Measurements from ENCODE around the gene MRPS5. TPM values are rescaled to one million over a fixed set of nuclear protein-coding genes. Genes with fewer than 3 reads are reported as not detected.

The MRPS5 gene
- total and polyA plus RNA-seq, 4 donors = 21.7 to 72.9 (median 57.0) TPM

DNA sequence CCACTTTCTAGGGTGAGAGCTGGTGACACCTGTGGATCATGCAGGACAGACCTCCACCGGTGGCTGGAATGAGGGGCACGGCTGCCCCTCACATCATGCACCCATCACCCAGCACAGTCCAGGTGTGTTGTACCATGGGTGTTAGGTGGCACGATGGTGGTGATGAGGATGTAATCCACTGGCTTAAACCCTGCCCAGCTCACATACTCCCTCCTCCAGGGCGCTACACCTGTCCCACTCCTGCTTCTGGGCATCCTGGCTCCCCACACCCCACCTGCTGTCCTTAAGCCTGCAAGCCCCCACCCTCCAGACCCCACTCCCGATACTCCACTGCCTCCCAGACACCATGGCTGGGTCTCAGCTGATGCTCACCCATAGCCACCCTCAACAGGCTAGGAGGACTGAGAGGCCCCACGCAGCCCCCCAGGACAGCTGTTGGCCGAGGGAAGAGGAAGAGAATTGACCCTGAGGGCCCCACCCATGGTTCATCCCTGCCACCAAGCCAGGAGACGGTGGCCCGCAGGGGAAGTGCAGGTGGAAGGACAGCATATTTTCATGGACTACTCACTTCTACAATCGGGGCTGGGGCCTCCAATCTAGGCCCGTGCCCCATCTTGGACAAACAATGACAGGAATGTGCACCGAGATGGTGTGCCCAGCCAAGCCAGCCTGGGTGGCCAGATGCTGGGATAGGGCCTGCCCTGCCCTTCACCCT lies 61.8 kb downstream of the MRPS5 start:
- H3K4me3 ChIP-seq (ENCODE audit: low read depth in 1 of 3, low read length in 3 of 3) = no peak overlapping the region
- H3K4me1 ChIP-seq (ENCODE audit: control insufficient read depth in 4 of 4, insufficient read depth in 4 of 4, low read length in 3 of 4) = no peaks in the 10 kb centered on the region
- no peaks in the 10 kb centered on the region for H3K36me3 ChIP-seq (ENCODE audit: control insufficient read depth in 4 of 4, insufficient read depth in 3 of 4, low read depth in 1 of 4, low read length in 3 of 4)
- WGBS = 80% methylated on average over 12 of the region's 12 CpGs
- peaks cover 0 to 4% (median 0%) of the 10 kb centered on the region in 4 donors for H3K27me3 ChIP-seq (ENCODE audit: control insufficient read depth in 4 of 4, insufficient read depth in 4 of 4, low read length in 3 of 4)
- no peak for TF ChIP-seq EGR1 (IDR thresholded peaks at IDR 0.05; ENCODE audit: low read depth in 2 of 2)
- no peak for TF ChIP-seq RXRA (IDR thresholded peaks at IDR 0.05)
- no peak for TF ChIP-seq SP1 (IDR thresholded peaks at IDR 0.05)
- TF ChIP-seq, protein P1, sequence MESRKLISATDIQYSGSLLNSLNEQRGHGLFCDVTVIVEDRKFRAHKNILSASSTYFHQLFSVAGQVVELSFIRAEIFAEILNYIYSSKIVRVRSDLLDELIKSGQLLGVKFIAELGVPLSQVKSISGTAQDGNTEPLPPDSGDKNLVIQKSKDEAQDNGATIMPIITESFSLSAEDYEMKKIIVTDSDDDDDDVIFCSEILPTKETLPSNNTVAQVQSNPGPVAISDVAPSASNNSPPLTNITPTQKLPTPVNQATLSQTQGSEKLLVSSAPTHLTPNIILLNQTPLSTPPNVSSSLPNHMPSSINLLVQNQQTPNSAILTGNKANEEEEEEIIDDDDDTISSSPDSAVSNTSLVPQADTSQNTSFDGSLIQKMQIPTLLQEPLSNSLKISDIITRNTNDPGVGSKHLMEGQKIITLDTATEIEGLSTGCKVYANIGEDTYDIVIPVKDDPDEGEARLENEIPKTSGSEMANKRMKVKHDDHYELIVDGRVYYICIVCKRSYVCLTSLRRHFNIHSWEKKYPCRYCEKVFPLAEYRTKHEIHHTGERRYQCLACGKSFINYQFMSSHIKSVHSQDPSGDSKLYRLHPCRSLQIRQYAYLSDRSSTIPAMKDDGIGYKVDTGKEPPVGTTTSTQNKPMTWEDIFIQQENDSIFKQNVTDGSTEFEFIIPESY (IDR thresholded peaks at IDR 0.05) = no peak
- no peak for TF ChIP-seq NR2F2 (IDR thresholded peaks at IDR 0.05)
- TF ChIP-seq, protein P2, sequence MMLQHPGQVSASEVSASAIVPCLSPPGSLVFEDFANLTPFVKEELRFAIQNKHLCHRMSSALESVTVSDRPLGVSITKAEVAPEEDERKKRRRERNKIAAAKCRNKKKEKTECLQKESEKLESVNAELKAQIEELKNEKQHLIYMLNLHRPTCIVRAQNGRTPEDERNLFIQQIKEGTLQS (IDR thresholded peaks at IDR 0.05) = no peak
- no peak for TF ChIP-seq RAD21 (IDR thresholded peaks at IDR 0.05)
- no peak for TF ChIP-seq FOXA2 (IDR thresholded peaks at IDR 0.05)
- no peak for TF ChIP-seq YY1 (IDR thresholded peaks at IDR 0.05)
- no peak for TF ChIP-seq FOXA1 (IDR thresholded peaks at IDR 0.05)
- no peak for DNase-seq (ENCODE audit: low spot score)
- H3K9me3 ChIP-seq (ENCODE audit: control insufficient read depth in 4 of 4, low read length in 3 of 4) = no peaks in the 10 kb centered on the region
- no peak overlapping the region for H3K9ac ChIP-seq (ENCODE audit: low read depth in 1 of 2, low read length in 2 of 2)
- no peak overlapping the region for H3K27ac ChIP-seq (ENCODE audit: low read depth in 1 of 2, low read length in 2 of 2)

DNA sequence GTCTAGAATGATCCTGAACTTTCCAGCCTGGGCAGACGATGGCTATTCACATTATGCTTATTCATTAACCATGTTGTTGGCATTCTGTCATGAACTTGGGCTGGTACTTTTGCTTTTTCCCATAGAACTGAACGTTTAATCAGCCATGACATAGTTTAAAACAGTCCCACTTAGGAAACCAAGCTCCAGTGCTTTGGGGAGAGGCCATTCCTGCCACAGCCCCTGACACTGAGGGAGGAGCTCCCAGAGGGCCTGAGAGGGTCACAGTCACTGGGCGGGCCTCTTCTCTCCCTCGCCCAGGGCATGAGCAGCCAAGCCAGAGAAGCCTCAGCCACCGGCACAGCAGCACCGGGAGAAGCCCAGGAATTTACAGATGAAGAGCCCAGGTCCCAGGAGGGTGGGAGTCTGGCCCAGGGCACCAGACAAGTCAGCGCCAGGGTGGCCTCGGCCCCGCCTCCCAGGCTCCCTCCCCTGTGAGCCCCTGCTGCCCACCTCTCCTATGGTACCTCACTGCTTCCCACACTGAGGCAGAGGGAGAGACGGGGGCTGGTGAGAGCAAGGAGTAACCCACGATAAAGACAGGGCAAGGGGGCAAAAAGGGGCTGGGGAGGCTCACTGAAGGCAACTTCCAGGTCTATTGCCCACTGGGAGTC lies 62.5 kb downstream of the MRPS5 start:
- 54% methylated on average over 11 of the region's 11 CpGs for WGBS
- no peak overlapping the region for H3K4me3 ChIP-seq (ENCODE audit: low read depth in 1 of 3, low read length in 3 of 3)
- peaks cover 0 to 4% (median 0%) of the 10 kb centered on the region in 4 donors for H3K27me3 ChIP-seq (ENCODE audit: control insufficient read depth in 4 of 4, insufficient read depth in 4 of 4, low read length in 3 of 4)
- H3K9ac ChIP-seq (ENCODE audit: low read depth in 1 of 2, low read length in 2 of 2) = no peak overlapping the region
- TF ChIP-seq FOXA1 (IDR thresholded peaks at IDR 0.05) (no peak), SP1 (IDR thresholded peaks at IDR 0.05) (no peak), TAF1 (conservative IDR thresholded peaks at IDR 0.05) (no peak), JUND (IDR thresholded peaks at IDR 0.05) (no peak), FOXA2 (IDR thresholded peaks at IDR 0.05) (no peak), RXRA (IDR thresholded peaks at IDR 0.05) (no peak), GABPA (IDR thresholded peaks at IDR 0.05 in 1 of 2, conservative IDR thresholded peaks at IDR 0.05 in 1 of 2) (no peak), HNF4G (IDR thresholded peaks at IDR 0.05) (no peak), NR2F2 (IDR thresholded peaks at IDR 0.05) (no peak), RAD21 (IDR thresholded peaks at IDR 0.05) (no peak), HNF4A (conservative IDR thresholded peaks at IDR 0.05) (no peak), EGR1 (IDR thresholded peaks at IDR 0.05; ENCODE audit: low read depth in 2 of 2) (no peak), YY1 (IDR thresholded peaks at IDR 0.05) (no peak)
- TF ChIP-seq, protein P3, sequence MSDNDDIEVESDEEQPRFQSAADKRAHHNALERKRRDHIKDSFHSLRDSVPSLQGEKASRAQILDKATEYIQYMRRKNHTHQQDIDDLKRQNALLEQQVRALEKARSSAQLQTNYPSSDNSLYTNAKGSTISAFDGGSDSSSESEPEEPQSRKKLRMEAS (IDR thresholded peaks at IDR 0.05) = no peak
- TF ChIP-seq, protein P1 (IDR thresholded peaks at IDR 0.05) = no peak
- TF ChIP-seq, protein P4, sequence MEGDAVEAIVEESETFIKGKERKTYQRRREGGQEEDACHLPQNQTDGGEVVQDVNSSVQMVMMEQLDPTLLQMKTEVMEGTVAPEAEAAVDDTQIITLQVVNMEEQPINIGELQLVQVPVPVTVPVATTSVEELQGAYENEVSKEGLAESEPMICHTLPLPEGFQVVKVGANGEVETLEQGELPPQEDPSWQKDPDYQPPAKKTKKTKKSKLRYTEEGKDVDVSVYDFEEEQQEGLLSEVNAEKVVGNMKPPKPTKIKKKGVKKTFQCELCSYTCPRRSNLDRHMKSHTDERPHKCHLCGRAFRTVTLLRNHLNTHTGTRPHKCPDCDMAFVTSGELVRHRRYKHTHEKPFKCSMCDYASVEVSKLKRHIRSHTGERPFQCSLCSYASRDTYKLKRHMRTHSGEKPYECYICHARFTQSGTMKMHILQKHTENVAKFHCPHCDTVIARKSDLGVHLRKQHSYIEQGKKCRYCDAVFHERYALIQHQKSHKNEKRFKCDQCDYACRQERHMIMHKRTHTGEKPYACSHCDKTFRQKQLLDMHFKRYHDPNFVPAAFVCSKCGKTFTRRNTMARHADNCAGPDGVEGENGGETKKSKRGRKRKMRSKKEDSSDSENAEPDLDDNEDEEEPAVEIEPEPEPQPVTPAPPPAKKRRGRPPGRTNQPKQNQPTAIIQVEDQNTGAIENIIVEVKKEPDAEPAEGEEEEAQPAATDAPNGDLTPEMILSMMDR (IDR thresholded peaks at IDR 0.05; ENCODE audit: low read depth, low read length, missing input control) = no peak
- TF ChIP-seq, protein P5, sequence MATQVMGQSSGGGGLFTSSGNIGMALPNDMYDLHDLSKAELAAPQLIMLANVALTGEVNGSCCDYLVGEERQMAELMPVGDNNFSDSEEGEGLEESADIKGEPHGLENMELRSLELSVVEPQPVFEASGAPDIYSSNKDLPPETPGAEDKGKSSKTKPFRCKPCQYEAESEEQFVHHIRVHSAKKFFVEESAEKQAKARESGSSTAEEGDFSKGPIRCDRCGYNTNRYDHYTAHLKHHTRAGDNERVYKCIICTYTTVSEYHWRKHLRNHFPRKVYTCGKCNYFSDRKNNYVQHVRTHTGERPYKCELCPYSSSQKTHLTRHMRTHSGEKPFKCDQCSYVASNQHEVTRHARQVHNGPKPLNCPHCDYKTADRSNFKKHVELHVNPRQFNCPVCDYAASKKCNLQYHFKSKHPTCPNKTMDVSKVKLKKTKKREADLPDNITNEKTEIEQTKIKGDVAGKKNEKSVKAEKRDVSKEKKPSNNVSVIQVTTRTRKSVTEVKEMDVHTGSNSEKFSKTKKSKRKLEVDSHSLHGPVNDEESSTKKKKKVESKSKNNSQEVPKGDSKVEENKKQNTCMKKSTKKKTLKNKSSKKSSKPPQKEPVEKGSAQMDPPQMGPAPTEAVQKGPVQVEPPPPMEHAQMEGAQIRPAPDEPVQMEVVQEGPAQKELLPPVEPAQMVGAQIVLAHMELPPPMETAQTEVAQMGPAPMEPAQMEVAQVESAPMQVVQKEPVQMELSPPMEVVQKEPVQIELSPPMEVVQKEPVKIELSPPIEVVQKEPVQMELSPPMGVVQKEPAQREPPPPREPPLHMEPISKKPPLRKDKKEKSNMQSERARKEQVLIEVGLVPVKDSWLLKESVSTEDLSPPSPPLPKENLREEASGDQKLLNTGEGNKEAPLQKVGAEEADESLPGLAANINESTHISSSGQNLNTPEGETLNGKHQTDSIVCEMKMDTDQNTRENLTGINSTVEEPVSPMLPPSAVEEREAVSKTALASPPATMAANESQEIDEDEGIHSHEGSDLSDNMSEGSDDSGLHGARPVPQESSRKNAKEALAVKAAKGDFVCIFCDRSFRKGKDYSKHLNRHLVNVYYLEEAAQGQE (IDR thresholded peaks at IDR 0.05) = no peak
- TF ChIP-seq, protein P2 (IDR thresholded peaks at IDR 0.05) = no peak
- no peak for DNase-seq (ENCODE audit: low spot score)
- no peak overlapping the region for H3K27ac ChIP-seq (ENCODE audit: low read depth in 1 of 2, low read length in 2 of 2)
- H3K4me1 ChIP-seq (ENCODE audit: control insufficient read depth in 4 of 4, insufficient read depth in 4 of 4, low read length in 3 of 4) = no peaks in the 10 kb centered on the region
- no peaks in the 10 kb centered on the region for H3K36me3 ChIP-seq (ENCODE audit: control insufficient read depth in 4 of 4, insufficient read depth in 3 of 4, low read depth in 1 of 4, low read length in 3 of 4)
- H3K9me3 ChIP-seq (ENCODE audit: control insufficient read depth in 4 of 4, low read length in 3 of 4) = no peaks in the 10 kb centered on the region
